GM21737 (cell line): Measurements from ENCODE around the gene INSIG2.

Experiments used
- ATAC-seq: cut with Tn5 transposase; IDR thresholded peaks from one replicate; pipeline ENCODE4 v1.9.1; 2021; ENCODE audit warnings: mild to moderate bottlenecking, moderate library complexity; ENCODE audit not compliant: unreplicated experiment

The INSIG2 gene

GRCh38 chr2:118088051-118089024, at the start of gene INSIG2:
INSIG2 (plus strand) TSS chr2:118088471; CDS start chr2:118096557, 8,086 bp downstream.
- peak; percentile 97 for ATAC-seq

GRCh38 chr2:118040891-118041290, 47.4 kb upstream of the INSIG2 start:
- ATAC-seq = no peak

GRCh38 chr2:118044103-118044716, 44.1 kb upstream of the INSIG2 start:
- no peak for ATAC-seq

- no peak for ATAC-seq
Measured at GRCh38 chr2:118044854-118045253, 43.4 kb upstream of the INSIG2 start.

- ATAC-seq = no peak
Measured at GRCh38 chr2:118045286-118045685, 43.0 kb upstream of the INSIG2 start.

GRCh38 chr2:118046634-118047210, 41.5 kb upstream of the INSIG2 start:
- no peak for ATAC-seq

- no peak for ATAC-seq
Measured at GRCh38 chr2:118047380-118047826, 40.9 kb upstream of the INSIG2 start.

- no peak for ATAC-seq
Measured at GRCh38 chr2:118048401-118048800, 39.9 kb upstream of the INSIG2 start.

- no peak for ATAC-seq
Measured at GRCh38 chr2:118049140-118049815, 39.0 kb upstream of the INSIG2 start.

GRCh38 chr2:118049816-118050140, 38.5 kb upstream of the INSIG2 start:
- ATAC-seq = peak; percentile 52

- no peak for ATAC-seq
Measured at GRCh38 chr2:118050386-118050785, 37.9 kb upstream of the INSIG2 start.

- no peak for ATAC-seq
Measured at GRCh38 chr2:118050974-118051373, 37.3 kb upstream of the INSIG2 start.

- no peak for ATAC-seq
Measured at GRCh38 chr2:118051826-118052358, 36.4 kb upstream of the INSIG2 start.

- no peak for ATAC-seq
Measured at GRCh38 chr2:118052474-118052873, 35.8 kb upstream of the INSIG2 start.

GRCh38 chr2:118053681-118054080, 34.6 kb upstream of the INSIG2 start:
- no peak for ATAC-seq

- ATAC-seq = no peak
Measured at GRCh38 chr2:118054213-118055008, 33.9 kb upstream of the INSIG2 start.

- ATAC-seq = peak; percentile 83
Measured at GRCh38 chr2:118055512-118056164, 32.6 kb upstream of the INSIG2 start.

GRCh38 chr2:118056165-118056534, 32.1 kb upstream of the INSIG2 start:
- peak; percentile 81 for ATAC-seq

GRCh38 chr2:118056801-118057200, 31.5 kb upstream of the INSIG2 start:
- no peak for ATAC-seq

- no peak for ATAC-seq
Measured at GRCh38 chr2:118058951-118059350, 29.3 kb upstream of the INSIG2 start.
